GM19240 (cell line): ENCODE results near the gene EHMT1.

Source experiments
- DNase-seq: peaks from one replicate; pipeline ENCODE4 v3.0.0; 2011; ENCODE audit warnings: low spot score; ENCODE audit not compliant: insufficient read length

Gene EHMT1

GRCh38 chr9:137618105-137619067, at the start of gene EHMT1:
TSS of gene EHMT1 (plus strand) at chr9:137619005. CDS start at chr9:137619029, 24 bp downstream.
- DNase-seq = peak; percentile 98

- DNase-seq = no peak
These were observed 49.1 kb upstream of the EHMT1 start for GRCh38 chr9:137569609-137570203.

- DNase-seq = no peak
These were observed 48.2 kb upstream of the EHMT1 start for GRCh38 chr9:137570566-137570965.

GRCh38 chr9:137574192-137574591, 44.6 kb upstream of the EHMT1 start:
- DNase-seq = no peak

- DNase-seq = no peak
These were observed 43.5 kb upstream of the EHMT1 start for GRCh38 chr9:137575364-137575715.

- no peak for DNase-seq
These were observed 42.9 kb upstream of the EHMT1 start for GRCh38 chr9:137575716-137576411.

GRCh38 chr9:137578518-137579258, 40.1 kb upstream of the EHMT1 start, which contains the start of gene DPH7:
TSS of gene DPH7 (minus strand) at chr9:137578925. CDS start at chr9:137578777, 148 bp downstream.
- peak; percentile 99 for DNase-seq

GRCh38 chr9:137579259-137579604, 39.6 kb upstream of the EHMT1 start:
- no peak for DNase-seq

- no peak for DNase-seq
These were observed 38.4 kb upstream of the EHMT1 start for GRCh38 chr9:137580209-137580953.

GRCh38 chr9:137580954-137581322, 37.9 kb upstream of the EHMT1 start:
- DNase-seq = no peak

GRCh38 chr9:137581361-137582285, 37.2 kb upstream of the EHMT1 start:
- DNase-seq = no peak

GRCh38 chr9:137582286-137582860, 36.4 kb upstream of the EHMT1 start:
- DNase-seq = no peak

GRCh38 chr9:137583347-137583746, 35.5 kb upstream of the EHMT1 start:
- no peak for DNase-seq

- no peak for DNase-seq
These were observed 34.8 kb upstream of the EHMT1 start for GRCh38 chr9:137583957-137584356.

- DNase-seq = no peak
These were observed 32.0 kb upstream of the EHMT1 start for GRCh38 chr9:137586854-137587253.

GRCh38 chr9:137588311-137588710, 30.5 kb upstream of the EHMT1 start:
- no peak for DNase-seq

- no peak for DNase-seq
These were observed 29.9 kb upstream of the EHMT1 start for GRCh38 chr9:137588891-137589290.

- no peak for DNase-seq
These were observed 29.2 kb upstream of the EHMT1 start for GRCh38 chr9:137589441-137590122.

GRCh38 chr9:137590123-137590468, 28.7 kb upstream of the EHMT1 start:
- no peak for DNase-seq
